ENCODE data around the gene NRG4. TPM values are rescaled to one million over a fixed set of nuclear protein-coding genes. Genes with fewer than 3 reads are reported as not detected.

The NRG4 gene
- total and polyA plus RNA-seq, 9 of the 15 experiments (the other 6 are each of a cell fraction or from before 2014, with no cell fraction given): 0.33 to 2.5 (median 0.76) TPM

DNA sequence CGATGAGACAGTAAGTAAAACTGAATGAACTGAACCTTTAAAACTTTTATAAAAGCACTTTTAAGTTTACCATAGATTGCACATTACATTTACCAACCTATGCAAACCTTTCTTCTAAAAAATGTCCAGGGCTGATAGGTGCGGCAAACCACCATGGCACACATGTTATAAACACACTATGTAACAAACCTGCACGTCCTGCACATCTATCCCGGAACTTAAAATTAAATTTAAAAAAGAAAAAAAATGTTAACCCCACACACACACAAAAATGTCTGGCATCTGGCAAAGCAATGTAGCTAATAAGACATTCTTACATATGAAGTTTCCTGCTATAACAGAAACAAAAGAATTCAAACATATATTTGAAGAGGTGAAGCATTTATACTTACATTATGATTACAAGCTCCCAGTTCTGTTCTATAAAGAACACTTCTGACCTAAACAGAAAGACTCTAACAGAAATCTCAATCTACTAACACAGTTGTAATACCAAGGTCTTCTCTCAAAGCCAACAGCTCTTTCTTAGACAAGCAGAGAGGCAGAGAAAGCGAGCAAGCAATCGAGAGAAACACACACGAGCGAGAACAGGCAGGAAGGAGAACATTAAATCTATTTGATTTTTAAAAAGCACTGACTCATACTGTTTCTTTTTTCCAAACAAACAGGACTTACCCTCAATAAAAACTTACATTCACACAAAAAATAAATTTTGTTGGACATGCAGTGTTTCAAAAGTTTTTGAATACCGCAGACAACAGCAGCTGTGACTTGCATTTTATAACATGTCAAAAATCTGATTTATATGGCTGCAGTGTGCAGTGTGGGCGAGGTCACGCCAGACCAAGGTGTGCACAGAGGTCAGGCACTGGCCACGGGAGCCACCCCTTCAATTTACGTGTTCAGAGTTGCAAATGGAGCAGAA, at the start of gene NRG4 (continued):
- TF ChIP-seq, protein P1, sequence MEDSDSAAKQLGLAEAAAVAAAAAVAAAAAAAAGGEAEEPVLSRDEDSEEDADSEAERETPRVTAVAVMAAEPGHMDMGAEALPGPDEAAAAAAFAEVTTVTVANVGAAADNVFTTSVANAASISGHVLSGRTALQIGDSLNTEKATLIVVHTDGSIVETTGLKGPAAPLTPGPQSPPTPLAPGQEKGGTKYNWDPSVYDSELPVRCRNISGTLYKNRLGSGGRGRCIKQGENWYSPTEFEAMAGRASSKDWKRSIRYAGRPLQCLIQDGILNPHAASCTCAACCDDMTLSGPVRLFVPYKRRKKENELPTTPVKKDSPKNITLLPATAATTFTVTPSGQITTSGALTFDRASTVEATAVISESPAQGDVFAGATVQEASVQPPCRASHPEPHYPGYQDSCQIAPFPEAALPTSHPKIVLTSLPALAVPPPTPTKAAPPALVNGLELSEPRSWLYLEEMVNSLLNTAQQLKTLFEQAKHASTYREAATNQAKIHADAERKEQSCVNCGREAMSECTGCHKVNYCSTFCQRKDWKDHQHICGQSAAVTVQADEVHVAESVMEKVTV (CRISPR knock-in tag; IDR thresholded peaks at IDR 0.05): no peak
- TF ChIP-seq SMAD3 (CRISPR knock-in tag; conservative IDR thresholded peaks at IDR 0.05) (no peak), ZFPM2 (CRISPR knock-in tag; IDR thresholded peaks at IDR 0.05) (no peak), SUPT5H (IDR thresholded peaks at IDR 0.05) (no peak), HCFC1 (IDR thresholded peaks at IDR 0.05; ENCODE audit: low read depth, low read length) (no peak), IRF2 (CRISPR knock-in tag; IDR thresholded peaks at IDR 0.05) (no peak), CEBPB (tag; IDR thresholded peaks at IDR 0.05) (no peak), NBN (IDR thresholded peaks at IDR 0.05; ENCODE audit: low read depth) (peak; percentile 57; the same call in 1 of the 2 replicates), SMARCA5 (IDR thresholded peaks at IDR 0.05) (no peak), BHLHE40 (IDR thresholded peaks at IDR 0.05; ENCODE audit: low read length) (peak; percentile 89), GATAD2A (IDR thresholded peaks at IDR 0.05) (no peak), NFATC3 (IDR thresholded peaks at IDR 0.05) (no peak), ZNF445 (CRISPR knock-in tag; IDR thresholded peaks at IDR 0.05; ENCODE audit: low read depth) (no peak), ZFP30 (CRISPR knock-in tag; IDR thresholded peaks at IDR 0.05; ENCODE audit: borderline replicate concordance) (no peak), SMARCC2 (IDR thresholded peaks at IDR 0.05; ENCODE audit: low read depth) (no peak), THRAP3 (IDR thresholded peaks at IDR 0.05; ENCODE audit: borderline replicate concordance) (no peak), RBM25 (IDR thresholded peaks at IDR 0.05; ENCODE audit: low read depth, low read length, severe bottlenecking) (no peak), MEF2D (tag; conservative IDR thresholded peaks at IDR 0.05; ENCODE audit: low read depth) (no peak), CTBP1 (IDR thresholded peaks at IDR 0.05; ENCODE audit: borderline replicate concordance) (no peak), HNRNPLL (IDR thresholded peaks at IDR 0.05; ENCODE audit: low read depth, low read length, poor library complexity, severe bottlenecking) (no peak)
- TF ChIP-seq, protein P2, sequence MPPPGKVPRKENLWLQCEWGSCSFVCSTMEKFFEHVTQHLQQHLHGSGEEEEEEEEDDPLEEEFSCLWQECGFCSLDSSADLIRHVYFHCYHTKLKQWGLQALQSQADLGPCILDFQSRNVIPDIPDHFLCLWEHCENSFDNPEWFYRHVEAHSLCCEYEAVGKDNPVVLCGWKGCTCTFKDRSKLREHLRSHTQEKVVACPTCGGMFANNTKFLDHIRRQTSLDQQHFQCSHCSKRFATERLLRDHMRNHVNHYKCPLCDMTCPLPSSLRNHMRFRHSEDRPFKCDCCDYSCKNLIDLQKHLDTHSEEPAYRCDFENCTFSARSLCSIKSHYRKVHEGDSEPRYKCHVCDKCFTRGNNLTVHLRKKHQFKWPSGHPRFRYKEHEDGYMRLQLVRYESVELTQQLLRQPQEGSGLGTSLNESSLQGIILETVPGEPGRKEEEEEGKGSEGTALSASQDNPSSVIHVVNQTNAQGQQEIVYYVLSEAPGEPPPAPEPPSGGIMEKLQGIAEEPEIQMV (tag; conservative IDR thresholded peaks at IDR 0.05; ENCODE audit: low read depth): no peak
- TF ChIP-seq, protein P3, sequence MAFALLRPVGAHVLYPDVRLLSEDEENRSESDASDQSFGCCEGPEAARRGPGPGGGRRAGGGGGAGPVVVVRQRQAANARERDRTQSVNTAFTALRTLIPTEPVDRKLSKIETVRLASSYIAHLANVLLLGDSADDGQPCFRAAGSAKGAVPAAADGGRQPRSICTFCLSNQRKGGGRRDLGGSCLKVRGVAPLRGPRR (CRISPR knock-in tag; IDR thresholded peaks at IDR 0.05): no peak
- TF ChIP-seq, protein P4, sequence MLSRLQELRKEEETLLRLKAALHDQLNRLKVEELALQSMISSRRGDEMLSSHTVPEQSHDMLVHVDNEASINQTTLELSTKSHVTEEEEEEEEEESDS (CRISPR knock-in tag; IDR thresholded peaks at IDR 0.05): no peak
- TF ChIP-seq, protein P5, sequence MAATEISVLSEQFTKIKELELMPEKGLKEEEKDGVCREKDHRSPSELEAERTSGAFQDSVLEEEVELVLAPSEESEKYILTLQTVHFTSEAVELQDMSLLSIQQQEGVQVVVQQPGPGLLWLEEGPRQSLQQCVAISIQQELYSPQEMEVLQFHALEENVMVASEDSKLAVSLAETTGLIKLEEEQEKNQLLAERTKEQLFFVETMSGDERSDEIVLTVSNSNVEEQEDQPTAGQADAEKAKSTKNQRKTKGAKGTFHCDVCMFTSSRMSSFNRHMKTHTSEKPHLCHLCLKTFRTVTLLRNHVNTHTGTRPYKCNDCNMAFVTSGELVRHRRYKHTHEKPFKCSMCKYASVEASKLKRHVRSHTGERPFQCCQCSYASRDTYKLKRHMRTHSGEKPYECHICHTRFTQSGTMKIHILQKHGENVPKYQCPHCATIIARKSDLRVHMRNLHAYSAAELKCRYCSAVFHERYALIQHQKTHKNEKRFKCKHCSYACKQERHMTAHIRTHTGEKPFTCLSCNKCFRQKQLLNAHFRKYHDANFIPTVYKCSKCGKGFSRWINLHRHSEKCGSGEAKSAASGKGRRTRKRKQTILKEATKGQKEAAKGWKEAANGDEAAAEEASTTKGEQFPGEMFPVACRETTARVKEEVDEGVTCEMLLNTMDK (IDR thresholded peaks at IDR 0.05; ENCODE audit: borderline replicate concordance, insufficient read depth, low read depth, low read length, poor library complexity, severe bottlenecking): no peak
